Natural killer cell treated with Interleukin-12 subunit alpha and Interleukin-12 subunit beta and Interleukin-15 and Interleukin-18, amount 100 ng/mL, for 72 hours (primary cell): ENCODE measurements around the gene DIAPH1. TPM values are rescaled to one million over a fixed set of nuclear protein-coding genes. Genes with fewer than 3 reads are reported as not detected.

Experiments used
- total RNA-seq, 2 donors: library from RNA; stranded (reverse); gene quantifications; one replicate each; pipeline ENCODE4 v1.2.3, GENCODE V29; 2022

The DIAPH1 gene
- total RNA-seq, 2 donors from 2014 or later = 280 to 289 TPM

Other genes starting within 250 kb of the DIAPH1 start
- gene PCDHGB3, start 248.8 kb downstream of the DIAPH1 start, total RNA-seq = under 1 TPM; 0.71 to 0.81 TPM
- under 1 TPM; 0.40 to 0.73 TPM for gene PCDHGA6, start 245.1 kb downstream of the DIAPH1 start, total RNA-seq
- gene PCDHGA7, start 236.3 kb downstream of the DIAPH1 start, total RNA-seq = under 1 TPM; 0.10 to 0.25 TPM
- under 1 TPM; 0.29 to 0.39 TPM for gene PCDHGB4, start 231.3 kb downstream of the DIAPH1 start, total RNA-seq
- gene PCDHGA8, start 226.4 kb downstream of the DIAPH1 start, total RNA-seq = under 1 TPM; 0.19 to 0.20 TPM
- 1 to 10 TPM; 1.7 to 2.8 TPM for gene PCDHGB5, start 221.1 kb downstream of the DIAPH1 start, total RNA-seq
- gene PCDHGA9, start 216.2 kb downstream of the DIAPH1 start, total RNA-seq = under 1 TPM; 0.71 to 0.92 TPM
- 1 to 10 TPM in 1 of 2 donors, under 1 TPM in 1; 0.89 to 1.1 TPM for gene PCDHGB6, start 211.0 kb downstream of the DIAPH1 start, total RNA-seq
- 1 to 10 TPM in 1 of 2 donors, under 1 TPM in 1; 0.67 to 1.2 TPM for gene PCDHGA10, start 206.0 kb downstream of the DIAPH1 start, total RNA-seq
- gene PCDHGB7, start 201.3 kb downstream of the DIAPH1 start, total RNA-seq = under 1 TPM; 0.33 to 0.95 TPM
- under 1 TPM; 0.33 to 0.55 TPM for gene PCDHGA11, start 197.9 kb downstream of the DIAPH1 start, total RNA-seq
- gene PCDHGA12, start 188.5 kb downstream of the DIAPH1 start, total RNA-seq = 1 to 10 TPM in 1 of 2 donors, under 1 TPM in 1; 0.69 to 1.4 TPM
- 1 to 10 TPM in 1 of 2 donors, under 1 TPM in 1; 0.33 to 1.8 TPM for gene PCDHGC3, start 143.0 kb downstream of the DIAPH1 start, total RNA-seq
- under 1 TPM in 1 of 2 donors, not detected in 1; 0.26 TPM for gene PCDHGC4, start 134.0 kb downstream of the DIAPH1 start, total RNA-seq
- gene PCDHGC5, start 129.9 kb downstream of the DIAPH1 start, total RNA-seq = under 1 TPM in 1 of 2 donors, not detected in 1; 0.17 TPM
- gene HDAC3, start 17.8 kb upstream of the DIAPH1 start, total RNA-seq = 100 to 1,000 TPM in 1 of 2 donors, 10 to 100 TPM in 1; 80.0 to 128 TPM
- 10 to 100 TPM in 1 of 2 donors, 1 to 10 TPM in 1; 8.1 to 39.3 TPM for gene RELL2, start 18.0 kb upstream of the DIAPH1 start, total RNA-seq
- gene FCHSD1, start 32.4 kb upstream of the DIAPH1 start, total RNA-seq = 10 to 100 TPM; 35.6 to 56.4 TPM
- gene ARAP3, start 63.2 kb upstream of the DIAPH1 start, total RNA-seq = 10 to 100 TPM; 17.5 to 22.6 TPM